Keratinocyte (primary cell): ENCODE data around the gene CDKN3. TPM values are rescaled to one million over a fixed set of nuclear protein-coding genes. Genes with fewer than 3 reads are reported as not detected.

Experiments
- DNase-seq: peaks from one replicate; pipeline ENCODE4 v3.0.0-alpha.2; 2011; ENCODE audit warnings: low read depth, missing footprints, low spot score
- FAIRE-seq: peaks from 2 replicates; lab custom pipeline; 2011; peaks lifted over from hg19 to GRCh38; lab: Jason Lieb, UNC
- H2AFZ ChIP-seq: 2 replicates; pipeline ENCODE4 v1.6.0; 2012; ENCODE audit warnings: low read length, control low read depth, inconsistent platforms; ENCODE audit not compliant: control insufficient read depth
- H3K27ac ChIP-seq: 2 replicates; pipeline ENCODE4 v1.5.1; 2011; ENCODE audit warnings: low read length; ENCODE audit not compliant: control insufficient read depth, insufficient read depth
- H3K27me3 ChIP-seq: 3 replicates; pipeline ENCODE4 v1.6.0; 2011; ENCODE audit warnings: low read length; ENCODE audit not compliant: control insufficient read depth, insufficient read depth; ENCODE audit errors: extremely low read depth
- H3K36me3 ChIP-seq, 2 experiments: 2 replicates in 1 of 2; 3 replicates in 1 of 2; pipeline ENCODE4 v1.5.1; 2011; ENCODE audit warnings: low read length in 2 of 2, mild to moderate bottlenecking in 1 of 2; ENCODE audit not compliant: control insufficient read depth in 2 of 2, insufficient read depth in 2 of 2; ENCODE audit errors: extremely low read depth in 1 of 2
- H3K4me1 ChIP-seq: 3 replicates; pipeline ENCODE4 v1.5.1; 2011; ENCODE audit warnings: low read length; ENCODE audit not compliant: control insufficient read depth, insufficient read depth; ENCODE audit errors: extremely low read depth
- H3K4me2 ChIP-seq: 3 replicates; pipeline ENCODE4 v1.6.0; 2011; ENCODE audit warnings: low read depth, low read length; ENCODE audit not compliant: control insufficient read depth, insufficient read depth; ENCODE audit errors: extremely low read depth
- H3K4me3 ChIP-seq, 3 experiments: fragments of 200-600 bp in 1 of 3; sonication (generic) in 1 of 3; 2 replicates in 2 of 3; 3 replicates in 1 of 3; pipeline ENCODE4 v1.5.1; 2011 to 2016; ENCODE audit warnings: low read length in 3 of 3, mild to moderate bottlenecking in 3 of 3, control low read depth in 2 of 3, inconsistent platforms in 1 of 3, low read depth in 1 of 3, mixed read lengths in 1 of 3, mixed run types in 1 of 3, moderate library complexity in 1 of 3; ENCODE audit not compliant: control insufficient read depth in 2 of 3, insufficient read depth in 2 of 3; ENCODE audit errors: extremely low read depth in 1 of 3
- H3K79me2 ChIP-seq: 2 replicates; pipeline ENCODE4 v1.6.0; 2012; ENCODE audit warnings: low read length; ENCODE audit not compliant: control insufficient read depth, insufficient read depth
- H3K9ac ChIP-seq: 3 replicates; pipeline ENCODE4 v1.6.0; 2011; ENCODE audit warnings: low read length; ENCODE audit not compliant: control insufficient read depth, insufficient read depth; ENCODE audit errors: extremely low read depth
- H3K9me1 ChIP-seq: 3 replicates; pipeline ENCODE4 v1.6.0; 2011; ENCODE audit warnings: low read length; ENCODE audit not compliant: control insufficient read depth, insufficient read depth; ENCODE audit errors: extremely low read depth
- H3K9me3 ChIP-seq: 2 replicates; pipeline ENCODE4 v1.5.1; 2012; ENCODE audit warnings: low read depth, low read length; ENCODE audit not compliant: control insufficient read depth
- H4K20me1 ChIP-seq: 3 replicates; pipeline ENCODE4 v1.6.0; 2011; ENCODE audit warnings: low read length; ENCODE audit not compliant: control insufficient read depth, insufficient read depth; ENCODE audit errors: extremely low read depth
- CTCF ChIP-seq, 3 experiments: IDR thresholded peaks in 1 of 3; conservative IDR thresholded peaks in 1 of 3; optimal IDR thresholded peaks in 1 of 3; 2 replicates in 2 of 3; 3 replicates in 1 of 3; pipeline versions ENCODE3 to v1.5.1; 2011; ENCODE audit warnings: low read length in 3 of 3, mild to moderate bottlenecking in 3 of 3, moderate library complexity in 2 of 3, control low read depth in 1 of 3, inconsistent platforms in 1 of 3; ENCODE audit not compliant: insufficient read depth in 2 of 3; ENCODE audit errors: extremely low read depth in 1 of 3
- EZH2 ChIP-seq: IDR thresholded peaks from one replicate; pipeline ENCODE4 v1.6.1; 2012; ENCODE audit warnings: inconsistent platforms, mild to moderate bottlenecking, low read length, moderate library complexity
- dilution Hi-C: fragments of 300-500 bp; cut with MboI; formaldehyde crosslinking; loops from one replicate; pipeline ENCODE4 v1.7.0; 2020; ENCODE audit warnings: low sequenced_read_pairs; ENCODE audit not compliant: extremely low pct_ligation_motif_present
- polyA plus RNA-seq, 5 experiments: library from polyadenylated mRNA; depleted of rRNA in 3 of 5; stranded (reverse) in 3 of 5; stranded (forward) in 1 of 5; unstranded in 1 of 5; fragments of >200 nt; gene quantifications; 1 replicate in 1 of 5; 2 replicates in 3 of 5; 3 replicates in 1 of 5; pipeline versions ENCODE4 v1.2.1 to v1.2.3, GENCODE V29; 2011 to 2012; ENCODE audit warnings: missing spikeins in 2 of 5, low read depth in 1 of 5, low replicate concordance in 1 of 5

The CDKN3 gene
- polyA plus RNA-seq, 1 donor (not counting 4 experiments of a cell fraction or from before 2014, with no cell fraction given), result 51.6 TPM

GRCh38 chr14:54355698-54356097 lies 41.1 kb upstream of the CDKN3 start:
- H3K9ac ChIP-seq, result no peak overlapping the region
- no peak overlapping the region for H3K4me2 ChIP-seq
- DNase-seq, result no peak
- H3K36me3 ChIP-seq, result no peaks in the 10 kb centered on the region
- TF ChIP-seq EZH2 (no peak), CTCF (optimal IDR thresholded peaks at IDR 0.05 in 1 of 3, IDR thresholded peaks at IDR 0.05 in 1 of 3, conservative IDR thresholded peaks at IDR 0.05 in 1 of 3; ENCODE audit: extremely low read depth in 1 of 3, insufficient read depth in 2 of 3, low read length in 3 of 3) (no peak)
- no peaks in the 10 kb centered on the region for H4K20me1 ChIP-seq
- no peak overlapping the region for H3K27ac ChIP-seq
- H3K9me3 ChIP-seq, result peaks cover 3% of the 10 kb centered on the region
- no peak overlapping the region for H2AFZ ChIP-seq
- no peaks in the 10 kb centered on the region for H3K27me3 ChIP-seq
- H3K4me3 ChIP-seq, result no peak overlapping the region
- dilution Hi-C loops, result no loop called here
- FAIRE-seq, result no peak
- peaks cover 10% of the 10 kb centered on the region for H3K4me1 ChIP-seq
- H3K9me1 ChIP-seq, result no peaks in the 10 kb centered on the region
- H3K79me2 ChIP-seq, result no peaks in the 10 kb centered on the region

GRCh38 chr14:54356172-54356571 lies 40.6 kb upstream of the CDKN3 start:
- DNase-seq (no peak), FAIRE-seq (no peak)

More at GRCh38 chr14:54356172-54356571, 40.6 kb upstream of the CDKN3 start:
- dilution Hi-C loops, result no loop called here
- Histone ChIP-seq H3K9me3 (peaks cover 3% of the 10 kb centered on the region), H3K4me2 (no peak overlapping the region), H2AFZ (no peak overlapping the region), H3K36me3 (no peaks in the 10 kb centered on the region), H3K9me1 (no peaks in the 10 kb centered on the region), H3K27ac (no peak overlapping the region), H3K27me3 (no peaks in the 10 kb centered on the region), H3K9ac (no peak overlapping the region), H3K4me3 (no peak overlapping the region), H3K79me2 (no peaks in the 10 kb centered on the region), H3K4me1 (peaks cover 10% of the 10 kb centered on the region), H4K20me1 (no peaks in the 10 kb centered on the region)
- TF ChIP-seq EZH2, result no peak
- TF ChIP-seq CTCF (optimal IDR thresholded peaks at IDR 0.05 in 1 of 3, IDR thresholded peaks at IDR 0.05 in 1 of 3, conservative IDR thresholded peaks at IDR 0.05 in 1 of 3; ENCODE audit: extremely low read depth in 1 of 3, insufficient read depth in 2 of 3, low read length in 3 of 3), result no peak
